ENCODE results near the gene RP2.

Gene RP2

GRCh38 chrX:46841346-46841745 is 4.5 kb downstream of the RP2 start:
- DNase-seq (ENCODE audit: low spot score), result no peak

DNA sequence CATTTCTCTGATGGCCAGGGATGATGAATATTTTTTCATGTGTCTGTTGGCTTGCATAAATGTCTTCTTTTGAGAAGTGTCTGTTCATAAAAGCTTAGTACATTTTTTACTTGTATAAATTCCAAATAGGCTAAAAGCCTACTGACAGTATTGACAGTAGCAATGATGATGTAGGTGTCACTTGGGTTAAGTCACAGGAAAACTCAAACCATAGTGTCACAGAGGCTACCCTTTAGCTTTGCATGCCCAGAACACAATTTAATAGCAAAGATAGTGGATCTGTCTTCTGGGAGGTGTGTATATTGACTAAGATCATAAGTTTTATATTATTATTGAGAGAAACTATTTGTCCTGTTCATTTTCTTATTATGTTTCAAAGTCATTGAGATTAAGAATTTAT is 8.1 kb downstream of the RP2 start:
- DNase-seq (ENCODE audit: low spot score), result no peak

- no peak for DNase-seq (ENCODE audit: low spot score)
Observed at GRCh38 chrX:46849933-46850332, 13.1 kb downstream of the RP2 start.

- DNase-seq (ENCODE audit: low spot score), result no peak
Observed at GRCh38 chrX:46850771-46851170, 13.9 kb downstream of the RP2 start.

DNA sequence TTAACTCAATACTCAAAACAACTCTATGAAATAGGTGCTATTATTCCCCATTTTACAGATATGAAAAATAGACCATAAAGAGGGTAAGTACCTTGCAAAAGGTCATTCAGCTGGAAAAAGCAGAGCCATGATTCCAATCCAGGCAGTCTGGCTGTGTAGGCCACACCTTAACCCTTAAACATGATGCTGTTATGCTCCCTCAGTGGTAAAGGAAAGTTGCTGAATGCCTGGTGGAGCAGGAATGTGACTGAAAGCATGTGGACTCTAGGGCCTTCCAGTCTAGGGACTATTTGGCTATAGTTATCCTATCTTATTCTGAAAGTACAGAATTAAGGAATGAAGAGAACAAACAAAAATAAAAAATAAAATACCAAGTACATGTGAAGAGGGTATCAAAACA is 19.6 kb downstream of the RP2 start:
- DNase-seq (ENCODE audit: low spot score), result no peak

GRCh38 chrX:46860557-46860956 is 23.7 kb downstream of the RP2 start:
- no peak for DNase-seq (ENCODE audit: low spot score)

DNA sequence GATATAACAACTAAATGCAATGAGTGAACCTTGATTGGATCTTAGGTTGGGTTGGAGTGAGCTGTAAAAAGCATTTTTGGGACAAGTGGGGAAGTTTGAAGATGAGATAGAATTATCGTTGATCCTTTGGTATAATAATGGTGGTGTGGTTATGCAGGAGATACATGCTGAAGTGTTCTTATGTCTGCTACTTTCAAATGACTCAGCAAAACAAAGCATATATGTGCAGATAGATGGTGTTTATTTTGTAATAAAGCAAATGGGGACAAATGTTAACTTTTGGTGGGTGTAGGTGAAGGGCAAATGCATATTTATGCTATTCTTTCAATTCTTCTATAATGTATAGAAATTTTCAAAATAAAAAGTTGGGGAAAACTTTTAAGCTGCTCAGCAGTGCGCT is 26.2 kb downstream of the RP2 start:
- DNase-seq (ENCODE audit: low spot score), result no peak

DNA sequence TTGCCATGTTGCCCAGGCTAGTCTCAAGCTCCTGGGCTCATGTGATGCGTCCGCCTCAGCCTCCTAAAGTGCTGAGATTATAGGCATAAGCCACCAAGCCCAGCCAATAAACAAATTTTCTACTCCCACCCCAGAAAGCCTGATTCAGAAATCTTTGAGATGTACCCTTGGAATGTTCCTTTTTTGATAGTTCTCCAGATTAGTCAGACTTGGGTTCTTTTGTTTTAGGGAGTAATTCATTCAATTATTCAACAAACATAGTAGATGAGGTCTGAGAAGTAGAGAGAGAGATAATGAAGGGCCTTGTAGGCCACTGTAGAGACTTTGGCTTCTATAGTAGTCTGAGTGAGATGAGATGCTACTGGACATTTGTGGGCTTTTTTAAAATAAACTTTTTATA is 27.8 kb downstream of the RP2 start:
- DNase-seq (ENCODE audit: low spot score), result no peak

DNA sequence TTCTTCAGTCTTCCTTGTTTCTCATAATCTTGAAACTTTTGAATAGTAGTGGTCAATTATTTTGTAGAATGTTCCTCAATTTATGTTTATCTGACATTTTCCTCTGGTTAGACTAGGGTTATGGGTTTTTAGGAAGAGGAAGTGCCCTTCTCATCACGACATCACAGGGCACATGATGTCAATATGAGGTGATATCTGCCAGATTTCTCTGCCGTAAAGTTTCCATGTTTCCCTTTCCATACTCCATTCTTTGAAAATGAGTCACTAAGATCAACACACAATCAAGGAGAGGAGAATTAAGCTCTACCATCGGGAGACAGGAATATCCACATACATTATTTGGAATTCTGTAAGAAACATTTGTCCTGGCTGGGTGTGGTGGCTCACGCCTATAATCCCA is 28.4 kb downstream of the RP2 start:
- no peak for DNase-seq (ENCODE audit: low spot score)

DNA sequence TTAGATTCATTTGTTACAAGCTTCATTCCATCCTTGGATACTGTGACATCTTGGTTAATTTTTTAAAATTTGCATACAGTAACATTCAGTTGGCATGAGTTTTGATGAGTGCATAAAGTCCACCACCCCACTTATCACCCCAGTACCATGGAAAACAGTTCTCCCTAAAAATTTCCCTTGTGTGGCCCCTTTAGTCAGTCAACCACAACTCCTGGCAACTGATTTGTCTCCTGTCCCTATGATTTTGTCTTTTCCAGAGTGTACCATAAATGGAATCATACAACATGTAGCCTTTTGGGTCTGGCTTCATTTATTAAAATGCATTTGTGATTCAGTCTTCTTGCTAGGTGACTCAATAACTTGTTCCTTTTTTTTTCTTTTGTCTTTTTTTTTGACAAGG is 29.9 kb downstream of the RP2 start:
- no peak for DNase-seq (ENCODE audit: low spot score)

- DNase-seq (ENCODE audit: low spot score), result no peak
Observed at GRCh38 chrX:46873746-46874145, 36.9 kb downstream of the RP2 start.

GRCh38 chrX:46876901-46877300 is 40.1 kb downstream of the RP2 start:
- no peak for DNase-seq (ENCODE audit: low spot score)

GRCh38 chrX:46882266-46882665 is 45.4 kb downstream of the RP2 start:
- DNase-seq (ENCODE audit: low spot score), result no peak

GRCh38 chrX:46884799-46885198 is 48.0 kb downstream of the RP2 start:
- DNase-seq (ENCODE audit: low spot score), result no peak

- DNase-seq (ENCODE audit: low spot score), result no peak
Observed at GRCh38 chrX:46898207-46898606, 61.4 kb downstream of the RP2 start.

DNA sequence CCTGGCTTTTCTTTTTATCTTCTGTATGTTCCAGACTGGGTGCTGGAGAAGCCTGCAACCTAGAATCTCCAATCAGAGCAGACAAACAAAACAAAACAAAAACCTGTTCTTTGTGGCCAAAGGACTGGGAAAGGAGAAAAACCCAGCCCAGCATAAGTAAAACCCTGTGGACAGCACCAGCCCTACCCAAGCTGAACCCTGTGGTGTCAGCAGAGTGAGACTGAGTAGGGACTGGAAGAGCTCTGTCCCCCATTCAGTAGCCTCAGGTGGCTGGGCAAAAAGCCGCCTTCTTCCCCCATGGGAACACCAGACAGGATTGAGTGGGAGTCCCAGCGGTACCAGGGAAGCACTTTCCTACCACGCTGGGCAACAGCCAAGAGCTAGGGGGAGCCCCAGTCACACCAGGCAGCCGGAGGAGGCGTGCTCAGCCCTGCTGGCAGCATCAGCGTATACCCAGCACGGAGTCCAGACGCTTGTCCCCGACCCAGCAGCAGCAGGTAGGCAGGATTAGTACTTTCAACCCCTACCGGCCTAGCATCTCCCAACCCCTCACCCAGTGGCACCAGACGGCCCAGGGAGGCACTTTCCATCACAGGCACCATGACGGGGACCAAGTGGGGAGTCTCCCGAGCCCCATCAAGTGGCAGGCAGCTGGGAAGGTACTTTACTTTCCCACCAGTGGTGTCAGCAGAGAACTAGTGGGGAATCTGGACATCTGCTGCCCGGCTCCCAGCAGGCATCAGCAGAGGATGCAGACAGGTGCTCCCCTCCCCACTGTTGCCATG is 66.8 kb downstream of the RP2 start:
- peak; percentile 82 for DNase-seq (ENCODE audit: low spot score)

GRCh38 chrX:46904626-46905025 is 67.8 kb downstream of the RP2 start:
- DNase-seq (ENCODE audit: low spot score), result no peak

GRCh38 chrX:46910415-46910814 is 73.6 kb downstream of the RP2 start:
- DNase-seq (ENCODE audit: low spot score), result no peak

DNA sequence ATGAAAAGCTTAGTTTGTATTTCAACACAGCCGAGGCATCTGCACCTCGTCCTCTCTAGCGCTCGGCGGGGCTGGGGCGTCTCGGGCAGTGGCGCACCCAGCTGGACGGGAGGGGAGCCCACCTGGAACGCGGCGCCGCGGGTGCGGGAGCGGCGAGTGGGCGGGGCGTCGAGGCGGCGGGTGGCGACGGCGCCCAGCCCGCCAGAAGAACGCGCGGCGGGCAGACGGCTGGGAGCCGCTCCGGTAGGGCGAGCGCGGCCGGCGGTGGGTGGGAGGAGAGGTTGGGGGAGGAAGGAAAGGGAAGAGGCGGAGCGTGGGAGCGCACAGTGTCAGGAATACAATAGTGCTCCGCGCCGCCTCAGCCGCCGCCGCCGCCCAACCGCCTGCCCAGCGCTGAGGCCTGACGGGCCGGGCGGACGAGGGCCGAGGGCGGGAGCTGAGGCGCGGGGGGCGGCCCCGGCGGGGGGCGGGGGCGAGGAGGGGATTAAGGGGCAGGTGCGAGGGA is 75.3 kb downstream of the RP2 start, which contains the start of gene JADE3:
Gene JADE3, plus strand, starts transcription at position 324 of the 505 bp plus-strand sequence. CDS start 72,474 bp downstream, outside the sequence.
- DNase-seq (ENCODE audit: low spot score), result peak; percentile 74

DNA sequence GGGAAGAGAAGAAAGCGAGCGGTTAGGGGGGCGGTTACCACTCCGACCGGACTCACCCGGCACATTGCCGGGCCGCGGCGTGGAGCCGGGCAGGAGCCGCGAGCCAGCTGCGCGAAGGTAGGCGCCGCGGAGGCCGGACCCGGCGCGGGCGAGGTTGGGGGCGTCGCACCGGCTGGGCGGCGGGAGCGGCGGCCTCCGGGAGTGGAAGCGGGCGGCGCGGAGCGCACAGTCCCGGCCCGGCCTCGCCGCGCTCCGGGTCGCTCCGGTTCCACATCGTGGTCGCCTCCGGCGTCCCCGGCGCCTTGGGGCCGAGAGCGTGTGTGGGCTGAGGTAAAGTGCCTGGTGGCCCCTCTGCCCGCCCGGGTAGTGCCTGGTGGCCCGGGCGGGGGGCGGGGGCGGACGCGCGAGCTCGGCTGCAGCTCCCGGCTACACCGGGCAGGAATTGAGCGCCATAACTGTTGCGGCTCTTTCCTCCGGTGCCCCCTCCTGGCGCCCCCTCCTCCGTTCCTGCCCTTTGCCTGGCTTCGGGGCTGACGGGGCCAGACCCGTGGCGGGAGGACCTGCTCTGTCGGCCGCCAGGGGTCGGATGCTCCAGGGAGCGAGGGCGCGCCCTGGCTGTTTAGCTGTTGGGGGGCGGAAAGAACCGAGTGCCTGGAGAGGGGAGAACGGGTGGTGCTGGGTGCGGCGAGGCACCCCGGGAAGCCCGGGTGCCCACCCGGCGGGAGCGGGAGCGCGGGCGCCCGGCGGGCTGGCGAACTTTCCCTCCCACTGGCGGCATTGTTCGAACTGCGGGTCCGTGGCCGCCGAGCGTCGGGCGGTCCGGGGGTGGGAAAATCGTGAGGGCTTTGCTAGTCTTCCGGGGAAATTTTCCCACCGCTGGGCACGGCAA is 76.0 kb downstream of the RP2 start:
- DNase-seq (ENCODE audit: low spot score), result peak; percentile 47

DNA sequence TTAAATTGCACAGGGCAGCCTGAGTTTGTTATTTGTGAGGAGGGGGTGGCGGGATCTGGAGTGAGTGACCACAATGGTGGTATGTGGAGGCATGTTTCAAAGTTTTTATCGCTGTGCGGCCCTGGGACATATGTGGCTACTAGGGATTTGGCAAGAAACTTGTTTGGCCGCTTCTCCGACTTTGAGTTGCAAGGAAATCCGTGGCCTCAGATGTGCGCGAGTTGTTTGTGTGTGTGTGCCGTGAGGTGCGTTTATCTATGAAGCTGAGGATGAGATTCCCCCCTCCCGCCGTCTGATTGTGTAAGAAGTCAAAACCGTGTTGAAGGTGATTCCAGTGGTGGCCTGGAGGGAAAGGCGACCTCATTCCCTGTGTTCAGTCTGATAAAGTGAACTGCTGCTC is 76.8 kb downstream of the RP2 start:
- no peak for DNase-seq (ENCODE audit: low spot score)

DNA sequence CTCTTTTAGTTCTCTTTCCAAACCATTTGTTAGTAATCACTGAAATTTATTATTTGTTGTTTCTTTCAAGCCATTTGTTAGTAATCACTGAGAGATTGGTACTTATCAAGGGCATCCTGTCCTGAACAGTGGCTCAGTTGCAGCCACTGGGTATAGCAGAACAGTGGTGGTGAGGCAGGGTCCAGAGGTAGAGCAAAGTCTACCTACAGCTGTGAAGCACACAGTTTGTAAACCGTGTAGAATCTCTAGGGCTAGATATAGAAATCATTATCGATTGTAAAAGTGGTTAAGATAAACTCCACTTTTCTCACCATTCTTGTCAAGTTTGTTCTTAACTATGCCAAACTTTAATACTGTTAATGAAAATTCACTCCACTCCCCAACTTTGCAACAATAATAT is 79.4 kb downstream of the RP2 start:
- no peak for DNase-seq (ENCODE audit: low spot score)

GRCh38 chrX:46917622-46918021 is 80.8 kb downstream of the RP2 start:
- DNase-seq (ENCODE audit: low spot score), result no peak
